Measurements from ENCODE around the gene EPHB2. TPM values are rescaled to one million over a fixed set of nuclear protein-coding genes. Genes with fewer than 3 reads are reported as not detected.

The EPHB2 gene
- total RNA-seq, 1 donor from 2014 or later: 60.3 TPM

DNA sequence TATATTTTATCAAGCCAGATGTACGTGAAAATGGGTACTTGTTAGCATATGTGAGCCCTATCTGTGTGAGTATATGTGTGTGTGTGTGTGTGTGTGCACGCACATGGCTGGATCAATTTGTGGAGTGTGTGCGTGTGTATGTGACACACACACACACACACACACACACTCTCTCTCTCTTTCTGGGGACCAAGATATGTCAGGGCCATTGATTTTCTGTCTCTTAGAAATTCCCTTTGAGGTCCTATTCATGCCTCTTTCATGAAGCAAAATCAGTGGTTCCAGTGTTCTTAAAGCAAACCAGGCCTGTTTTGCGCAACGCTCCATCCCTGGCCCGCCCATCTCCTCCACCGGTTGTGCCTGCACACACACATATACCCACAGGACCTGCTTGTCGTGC, 90.0 kb downstream of the EPHB2 start:
- Mint-ChIP-seq H3K4me1 (peaks cover 89% of the 10 kb centered on the region), H3K4me3 (peak overlapping the region; percentile 49), H3K27ac (ENCODE audit: unreplicated experiment) (peak overlapping the region; percentile 85), H3K27me3 (ENCODE audit: low read depth) (no peaks in the 10 kb centered on the region), H3K36me3 (ENCODE audit: low read depth) (no peaks in the 10 kb centered on the region), H3K9me3 (no peaks in the 10 kb centered on the region)
- no peak for DNase-seq (ENCODE audit: low read depth, low spot score)
- TF ChIP-seq, protein P1, sequence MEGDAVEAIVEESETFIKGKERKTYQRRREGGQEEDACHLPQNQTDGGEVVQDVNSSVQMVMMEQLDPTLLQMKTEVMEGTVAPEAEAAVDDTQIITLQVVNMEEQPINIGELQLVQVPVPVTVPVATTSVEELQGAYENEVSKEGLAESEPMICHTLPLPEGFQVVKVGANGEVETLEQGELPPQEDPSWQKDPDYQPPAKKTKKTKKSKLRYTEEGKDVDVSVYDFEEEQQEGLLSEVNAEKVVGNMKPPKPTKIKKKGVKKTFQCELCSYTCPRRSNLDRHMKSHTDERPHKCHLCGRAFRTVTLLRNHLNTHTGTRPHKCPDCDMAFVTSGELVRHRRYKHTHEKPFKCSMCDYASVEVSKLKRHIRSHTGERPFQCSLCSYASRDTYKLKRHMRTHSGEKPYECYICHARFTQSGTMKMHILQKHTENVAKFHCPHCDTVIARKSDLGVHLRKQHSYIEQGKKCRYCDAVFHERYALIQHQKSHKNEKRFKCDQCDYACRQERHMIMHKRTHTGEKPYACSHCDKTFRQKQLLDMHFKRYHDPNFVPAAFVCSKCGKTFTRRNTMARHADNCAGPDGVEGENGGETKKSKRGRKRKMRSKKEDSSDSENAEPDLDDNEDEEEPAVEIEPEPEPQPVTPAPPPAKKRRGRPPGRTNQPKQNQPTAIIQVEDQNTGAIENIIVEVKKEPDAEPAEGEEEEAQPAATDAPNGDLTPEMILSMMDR (conservative IDR thresholded peaks at IDR 0.05): no peak

DNA sequence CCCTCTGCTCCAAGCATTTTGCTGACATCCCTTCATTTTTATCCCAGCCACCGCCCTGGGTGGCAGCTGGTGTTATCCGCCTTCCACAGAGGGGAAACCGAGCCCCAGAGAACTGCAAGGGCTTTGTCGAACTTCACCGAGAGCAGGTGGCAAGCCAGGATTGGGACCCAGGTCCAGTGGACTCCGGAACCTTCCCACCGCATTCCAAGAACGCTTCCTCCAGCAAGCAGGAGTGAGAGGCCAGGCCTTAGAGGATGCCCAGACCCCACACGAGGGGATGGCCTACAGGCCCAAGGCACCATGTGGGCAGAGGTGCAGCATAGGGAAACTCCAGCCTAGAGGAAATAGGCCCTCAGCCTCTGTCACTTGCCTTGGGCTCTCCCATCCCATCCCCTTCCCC, 90.7 kb downstream of the EPHB2 start:
- Mint-ChIP-seq H3K27ac (ENCODE audit: unreplicated experiment) (peak overlapping the region; percentile 85), H3K27me3 (ENCODE audit: low read depth) (no peaks in the 10 kb centered on the region), H3K36me3 (ENCODE audit: low read depth) (no peaks in the 10 kb centered on the region), H3K4me3 (peak overlapping the region; percentile 84), H3K4me1 (peaks cover 91% of the 10 kb centered on the region), H3K9me3 (no peaks in the 10 kb centered on the region)
- no peak for DNase-seq (ENCODE audit: low read depth, low spot score)
- TF ChIP-seq, protein P1 (conservative IDR thresholded peaks at IDR 0.05): no peak

DNA sequence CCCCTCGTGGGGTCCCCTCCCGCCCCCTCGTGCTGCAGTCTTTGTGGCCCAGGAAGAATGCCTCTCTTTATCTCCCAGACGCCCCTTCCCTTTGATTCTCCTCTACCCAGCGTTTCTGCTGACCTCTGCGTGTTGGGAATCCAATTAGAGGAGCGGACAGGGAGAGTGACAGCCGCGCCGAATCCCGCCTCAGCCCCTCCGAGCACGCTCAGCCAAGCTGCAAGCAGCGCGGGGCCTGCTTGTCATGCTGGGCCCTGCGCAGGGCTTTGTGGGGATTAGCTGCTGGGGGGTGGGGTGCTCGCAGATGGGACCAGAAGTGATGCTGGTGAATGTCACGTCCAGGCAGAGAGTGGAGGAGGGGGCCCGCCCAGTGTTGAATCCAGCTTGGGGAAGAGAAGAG, 91.1 kb downstream of the EPHB2 start:
- DNase-seq (ENCODE audit: low read depth, low spot score): peak; percentile 73

DNA sequence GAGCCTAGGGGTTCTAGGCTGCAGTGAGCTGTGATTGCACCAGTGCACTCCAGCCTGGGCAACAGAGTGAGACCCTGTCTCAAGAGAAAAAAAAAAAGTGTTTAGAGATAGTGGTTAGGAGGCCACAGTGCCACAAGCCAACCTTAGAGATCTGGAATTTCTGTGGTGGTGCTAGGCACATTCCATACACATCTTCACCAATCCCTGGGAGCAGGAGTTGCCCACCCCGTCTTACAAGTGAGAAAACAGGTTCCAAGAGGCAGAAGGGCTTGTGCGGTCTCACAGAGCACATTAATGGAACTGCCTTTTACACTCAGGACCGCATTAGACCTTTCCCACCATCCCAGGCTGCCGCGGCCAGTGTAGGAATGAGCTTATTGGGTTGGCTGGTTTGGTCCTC, 93.2 kb downstream of the EPHB2 start:
- H3K27ac Mint-ChIP-seq (ENCODE audit: unreplicated experiment): no peak overlapping the region
- no peaks in the 10 kb centered on the region for H3K27me3 Mint-ChIP-seq (ENCODE audit: low read depth)
- H3K36me3 Mint-ChIP-seq (ENCODE audit: low read depth): no peaks in the 10 kb centered on the region
- peak overlapping the region; percentile 67 for H3K4me3 Mint-ChIP-seq
- no peak for DNase-seq (ENCODE audit: low read depth, low spot score)
- no peaks in the 10 kb centered on the region for H3K9me3 Mint-ChIP-seq
- TF ChIP-seq, protein P1 (conservative IDR thresholded peaks at IDR 0.05): no peak
- H3K4me1 Mint-ChIP-seq: peaks cover 92% of the 10 kb centered on the region

More for the DNA sequence above, 91.1 kb downstream of the EPHB2 start:
- Mint-ChIP-seq H3K27me3 (ENCODE audit: low read depth) (no peaks in the 10 kb centered on the region), H3K27ac (ENCODE audit: unreplicated experiment) (peak overlapping the region; percentile 85), H3K36me3 (ENCODE audit: low read depth) (no peaks in the 10 kb centered on the region), H3K9me3 (no peaks in the 10 kb centered on the region), H3K4me1 (peaks cover 91% of the 10 kb centered on the region), H3K4me3 (peak overlapping the region; percentile 84)
- TF ChIP-seq, protein P1 (conservative IDR thresholded peaks at IDR 0.05): no peak

DNA sequence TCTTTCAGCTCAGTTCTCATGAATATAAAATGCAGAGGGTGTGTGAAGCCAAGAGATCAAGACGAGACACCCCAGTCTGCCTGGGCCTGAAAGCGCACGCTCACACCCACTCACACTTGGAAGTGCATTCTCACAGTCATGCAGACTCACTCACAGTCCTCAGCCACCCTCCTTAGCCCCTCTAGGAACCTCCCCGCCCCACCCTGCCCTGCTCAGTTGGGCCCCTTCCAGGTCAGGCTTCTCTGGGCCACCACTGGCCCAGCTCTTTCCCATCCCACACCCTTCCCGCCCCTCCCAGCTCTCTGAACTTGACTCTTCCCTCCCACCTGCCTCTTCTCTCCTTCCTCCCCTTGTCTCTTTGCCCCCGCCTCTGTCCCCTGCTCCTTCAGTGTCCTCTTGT, 93.8 kb downstream of the EPHB2 start:
- Mint-ChIP-seq H3K27ac (ENCODE audit: unreplicated experiment) (no peak overlapping the region), H3K27me3 (ENCODE audit: low read depth) (no peaks in the 10 kb centered on the region), H3K4me3 (peak overlapping the region; percentile 67), H3K36me3 (ENCODE audit: low read depth) (no peaks in the 10 kb centered on the region), H3K4me1 (peaks cover 92% of the 10 kb centered on the region), H3K9me3 (no peaks in the 10 kb centered on the region)
- no peak for DNase-seq (ENCODE audit: low read depth, low spot score)
- TF ChIP-seq, protein P1 (conservative IDR thresholded peaks at IDR 0.05): no peak
